H1 (cell line): Measurements from ENCODE around the gene SMIM13. TPM values are rescaled to one million over a fixed set of nuclear protein-coding genes. Genes with fewer than 3 reads are reported as not detected.

Source experiments
- CTCF ChIA-PET: fragments of 300-600 bp; sonication (Branson Sonifier 250); formaldehyde crosslinking; loops from one replicate; lab custom pipeline; 2021; ENCODE audit not compliant: partially characterized antibody; lab: Charles Lee
- POLR2A ChIA-PET: fragments of 300-600 bp; sonication (Branson Sonifier 250); formaldehyde crosslinking; loops from one replicate; lab custom pipeline; 2021; ENCODE audit warnings: inconsistent platforms; ENCODE audit not compliant: partially characterized antibody; lab: Charles Lee
- DNase-seq, 2 experiments: peaks; one replicate each; pipeline versions ENCODE4 v3.0.0 to v3.0.0-alpha.2; 2010 to 2022; ENCODE audit warnings: low spot score in 2 of 2, low read depth in 1 of 2, mixed read lengths in 1 of 2
- FAIRE-seq: peaks from 2 replicates; lab custom pipeline; 2011; peaks lifted over from hg19 to GRCh38; lab: Jason Lieb, UNC
- H2AFZ ChIP-seq: 2 replicates; pipeline ENCODE4 v1.8.1; 2012; ENCODE audit warnings: low read length, inconsistent platforms
- H2AK5ac ChIP-seq: 2 replicates; pipeline ENCODE4 v1.6.1; 2013; ENCODE audit warnings: low read depth, low read length
- H2BK120ac ChIP-seq: replicated peaks from 2 replicates; pipeline ENCODE3; 2013; ENCODE audit warnings: low read depth, low read length, inconsistent platforms
- H2BK12ac ChIP-seq: 2 replicates; pipeline ENCODE4 v1.6.1; 2013; ENCODE audit warnings: low read depth, low read length
- H2BK15ac ChIP-seq: 2 replicates; pipeline ENCODE4 v1.6.1; 2013; ENCODE audit warnings: low read length
- H2BK20ac ChIP-seq: 2 replicates; pipeline ENCODE4 v1.6.1; 2013; ENCODE audit warnings: low read length
- H2BK5ac ChIP-seq: 2 replicates; pipeline ENCODE4 v1.6.1; 2013; ENCODE audit warnings: low read depth, low read length
- H3K14ac ChIP-seq: 2 replicates; pipeline ENCODE4 v1.6.1; 2013; ENCODE audit warnings: inconsistent platforms; ENCODE audit not compliant: insufficient read length
- H3K18ac ChIP-seq: 2 replicates; pipeline ENCODE4 v1.6.1; 2013; ENCODE audit warnings: low read length; ENCODE audit errors: extremely low read depth
- H3K23ac ChIP-seq: 2 replicates; pipeline ENCODE4 v1.6.1; 2013; ENCODE audit warnings: inconsistent platforms; ENCODE audit not compliant: insufficient read length
- H3K23me2 ChIP-seq: 2 replicates; pipeline ENCODE4 v1.6.1; 2013; ENCODE audit warnings: low read depth, low read length
- H3K27ac ChIP-seq: 2 replicates; pipeline ENCODE4 v1.6.1; 2011; ENCODE audit warnings: low read depth, low read length, inconsistent platforms
- H3K27me3 ChIP-seq, 4 experiments: replicated peaks in 1 of 4; 1 replicate in 1 of 4; 2 replicates in 3 of 4; pipeline versions ENCODE4 v1.6.1 to v1.8.1; 2011 to 2013; ENCODE audit warnings: low read length in 3 of 4, mild to moderate bottlenecking in 3 of 4, inconsistent platforms in 2 of 4, mixed read lengths in 2 of 4, moderate library complexity in 1 of 4; ENCODE audit not compliant: control insufficient read depth in 3 of 4, insufficient read depth in 3 of 4; ENCODE audit errors: extremely low read depth in 1 of 4
- H3K36me3 ChIP-seq, 4 experiments: 2 replicates each; pipeline versions ENCODE4 v1.6.1 to v1.8.1; 2011 to 2013; ENCODE audit warnings: mild to moderate bottlenecking in 4 of 4, low read length in 3 of 4, moderate library complexity in 2 of 4, control low read depth in 1 of 4, inconsistent platforms in 1 of 4; ENCODE audit not compliant: insufficient read depth in 4 of 4, control insufficient read depth in 2 of 4
- H3K4ac ChIP-seq: replicated peaks from 2 replicates; pipeline ENCODE3; 2013; ENCODE audit warnings: low read length, low read depth, mixed read lengths, inconsistent platforms; ENCODE audit not compliant: insufficient read length
- H3K4me1 ChIP-seq, 4 experiments: replicated peaks in 1 of 4; 1 replicate in 1 of 4; 2 replicates in 3 of 4; pipeline versions ENCODE4 v1.6.1 to v1.8.1; 2011 to 2013; ENCODE audit warnings: low read length in 3 of 4, inconsistent platforms in 2 of 4, mixed read lengths in 1 of 4; ENCODE audit not compliant: insufficient read depth in 4 of 4, control insufficient read depth in 3 of 4
- H3K4me2 ChIP-seq, 2 experiments: 2 replicates each; pipeline versions ENCODE4 v1.6.1 to v1.8.1; 2011 to 2013; ENCODE audit warnings: low read depth in 2 of 2, low read length in 2 of 2, control low read depth in 1 of 2, inconsistent platforms in 1 of 2, mild to moderate bottlenecking in 1 of 2; ENCODE audit not compliant: insufficient read depth in 1 of 2
- H3K4me3 ChIP-seq, 4 experiments: fragments of 200-600, 300-600 bp in 1 of 4; sonication (generic), shearing (Covaris generic), sonication (Bioruptor Twin) in 1 of 4; 2 replicates each; pipeline versions ENCODE4 v1.5.1 to v1.8.1; 2011 to 2016; ENCODE audit warnings: low read length in 4 of 4, low read depth in 3 of 4, control low read depth in 2 of 4, inconsistent platforms in 2 of 4, mild to moderate bottlenecking in 2 of 4, mixed read lengths in 1 of 4, moderate library complexity in 1 of 4; ENCODE audit not compliant: insufficient read depth in 2 of 4; ENCODE audit errors: extremely low read depth in 1 of 4
- H3K56ac ChIP-seq: replicated peaks from 2 replicates; pipeline ENCODE3; 2013; ENCODE audit warnings: low read depth, mild to moderate bottlenecking, mixed read lengths, low read length, inconsistent platforms; ENCODE audit not compliant: insufficient read length
- H3K79me1 ChIP-seq: 2 replicates; pipeline ENCODE4 v1.6.1; 2013; ENCODE audit warnings: low read depth, low read length, control low read depth
- H3K79me2 ChIP-seq, 2 experiments: 2 replicates each; pipeline versions ENCODE4 v1.6.1 to v1.8.1; 2012 to 2013; ENCODE audit warnings: low read length in 2 of 2, mild to moderate bottlenecking in 2 of 2, inconsistent platforms in 1 of 2; ENCODE audit not compliant: insufficient read depth in 2 of 2, control insufficient read depth in 1 of 2
- H3K9ac ChIP-seq, 4 experiments: replicated peaks in 1 of 4; 1 replicate in 1 of 4; 2 replicates in 3 of 4; pipeline versions ENCODE4 v1.6.1 to v1.8.1; 2011 to 2013; ENCODE audit warnings: low read depth in 3 of 4, low read length in 3 of 4, control low read depth in 2 of 4, mild to moderate bottlenecking in 2 of 4, moderate library complexity in 2 of 4, inconsistent platforms in 1 of 4; ENCODE audit errors: extremely low read depth in 1 of 4
- H3K9me3 ChIP-seq, 2 experiments: 2 replicates each; pipeline versions ENCODE4 v1.6.1 to v1.8.1; 2012 to 2013; ENCODE audit warnings: mild to moderate bottlenecking in 2 of 2, moderate library complexity in 2 of 2, control low read depth in 1 of 2, inconsistent platforms in 1 of 2, low read depth in 1 of 2, low read length in 1 of 2, mixed read lengths in 1 of 2; ENCODE audit not compliant: insufficient read depth in 2 of 2
- H4K20me1 ChIP-seq, 2 experiments: replicated peaks in 1 of 2; 2 replicates each; pipeline versions ENCODE3 to v1.8.1; 2011 to 2013; ENCODE audit warnings: inconsistent platforms in 2 of 2, low read length in 2 of 2, mild to moderate bottlenecking in 1 of 2; ENCODE audit not compliant: insufficient read depth in 2 of 2, control insufficient read depth in 1 of 2
- H4K5ac ChIP-seq: 2 replicates; pipeline ENCODE4 v1.6.1; 2013; ENCODE audit warnings: low read length, low read depth, mixed read lengths, inconsistent platforms; ENCODE audit not compliant: insufficient read length
- H4K8ac ChIP-seq: 2 replicates; pipeline ENCODE4 v1.8.0; 2013; ENCODE audit warnings: mild to moderate bottlenecking, moderate library complexity, low read length, inconsistent platforms; ENCODE audit not compliant: insufficient read depth; ENCODE audit errors: extremely low read depth
- H4K91ac ChIP-seq: replicated peaks from 2 replicates; pipeline ENCODE3; 2013; ENCODE audit warnings: low read length, mixed read lengths, inconsistent platforms; ENCODE audit not compliant: insufficient read length
- CHD1 ChIP-seq: IDR thresholded peaks from 2 replicates; pipeline ENCODE4 v1.6.1; 2012; ENCODE audit warnings: low read depth, low read length, improper control_type of control experiment
- CTBP2 ChIP-seq: IDR thresholded peaks from 2 replicates; pipeline ENCODE4 v1.7.0; 2011; ENCODE audit warnings: borderline replicate concordance, mild to moderate bottlenecking, moderate library complexity, mixed read lengths, low read length; ENCODE audit not compliant: insufficient read depth, insufficient read length
- EGR1 ChIP-seq: IDR thresholded peaks from 2 replicates; pipeline ENCODE4 v1.6.1; 2011; ENCODE audit warnings: low read depth, low read length, borderline replicate concordance
- KDM1A ChIP-seq: fragments of 200-600, 300-600 bp; sonication (generic); IDR thresholded peaks from 2 replicates; pipeline ENCODE4 v1.7.1; 2016; ENCODE audit warnings: mild to moderate bottlenecking, low read length, borderline replicate concordance
- RXRA ChIP-seq: IDR thresholded peaks from 2 replicates; pipeline ENCODE4 v1.6.1; 2011; ENCODE audit warnings: low read depth, mild to moderate bottlenecking, low read length, moderate library complexity; ENCODE audit not compliant: insufficient read depth
- SP2 ChIP-seq: IDR thresholded peaks from 2 replicates; pipeline ENCODE4 v1.6.1; 2012; ENCODE audit warnings: mild to moderate bottlenecking, low read length, inconsistent platforms
- TCF12 ChIP-seq: IDR thresholded peaks from 2 replicates; pipeline ENCODE4 v1.6.1; 2011; ENCODE audit warnings: low read depth, mild to moderate bottlenecking, low read length
- TEAD4 ChIP-seq: IDR thresholded peaks from 2 replicates; pipeline ENCODE4 v1.6.1; 2012; ENCODE audit warnings: low read depth, low read length, inconsistent platforms, mixed read lengths
- WGBS, 2 experiments: shearing (Covaris generic) in 1 of 2; methylation state at CpG; one replicate each; pipeline versions ENCODE4 v1.1.6 to v1.1.7; 2013 to 2015; ENCODE audit warnings: low lambda C conversion rate in 2 of 2, mixed read lengths in 2 of 2, inconsistent platforms in 1 of 2, low coverage in 1 of 2, missing lambda C conversion rate in 1 of 2; ENCODE audit not compliant: insufficient replicate concordance in 2 of 2, insufficient coverage in 1 of 2, insufficient read length in 1 of 2; ENCODE audit errors: extremely low coverage in 1 of 2, missing lambda C conversion rate in 1 of 2; 5-methylcytosine and 5-hydroxymethylcytosine counted together
- polyA plus RNA-seq, 7 experiments: library from polyadenylated mRNA; depleted of rRNA in 3 of 7; stranded (reverse) in 5 of 7; unstranded in 2 of 7; fragments of >200 nt in 5 of 7; fragments of 200-250 nt in 2 of 7; gene quantifications; 1 replicate in 5 of 7; 2 replicates in 1 of 7; 4 replicates in 1 of 7; pipeline versions ENCODE4 v1.2.1 to v1.2.3, GENCODE V29; 2011 to 2013; ENCODE audit warnings: missing spikeins in 2 of 7, mixed read lengths in 2 of 7
- total RNA-seq: library from RNA; stranded (reverse); fragmentation: NEBNext Ultra II Directional; extraction: Animal tissue kit (Norgen Biotek cat#: 25700); gene quantifications from 2 replicates; pipeline ENCODE4 v1.2.1, GENCODE V29; 2021

Gene SMIM13
- total and polyA plus RNA-seq, 2 of the 8 experiments (the other 6 are each of a cell fraction or from before 2014, with no cell fraction given), result 1.7 to 10.6 TPM

DNA sequence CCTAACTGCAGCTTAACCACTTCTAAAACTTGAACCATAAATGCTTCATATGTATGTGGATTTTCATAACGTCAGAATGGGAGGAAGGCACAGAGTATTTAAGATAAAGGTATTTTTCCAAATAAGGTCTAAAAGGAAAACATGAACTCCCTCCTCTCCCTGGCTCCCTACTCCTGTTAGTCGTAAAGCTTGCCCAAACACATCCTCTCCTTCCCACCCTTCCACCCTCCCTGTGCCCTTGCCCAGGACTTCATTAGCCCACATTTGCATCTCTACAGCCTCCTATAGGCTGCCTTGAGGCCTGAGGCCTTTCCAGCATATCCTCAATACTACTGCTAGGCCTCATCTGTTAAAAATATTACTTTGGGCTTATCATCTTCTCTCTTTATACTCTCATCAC lies 17.1 kb upstream of the SMIM13 start:
- no peak overlapping the region for H2BK12ac ChIP-seq
- H2BK15ac ChIP-seq, result no peak overlapping the region
- WGBS, 2 experiments, result 45% methylated on average over 2 of the region's 2 CpGs; no CpG with 5 or more reads in 1 of the 2 experiments
- ChIA-PET POLR2A (no interaction called here), CTCF (interaction anchor here (0.8 to 1.4 kb wide), 3 partner anchors 9 to 598 kb away, joined by 3 to 4 read pairs (median 4); no protein-coding TSS in a partner anchor)
- no peak overlapping the region for H3K4me3 ChIP-seq
- H3K9me3 ChIP-seq, result no peaks in the 10 kb centered on the region
- H4K5ac ChIP-seq, result no peak overlapping the region
- H3K56ac ChIP-seq, result no peak overlapping the region
- peaks cover 0 to 9% (median 5%) of the 10 kb centered on the region in 4 experiments; a peak in 3 of 7 replicates for H3K4me1 ChIP-seq
- H2BK5ac ChIP-seq, result peak overlapping the region; percentile 42; the same call in 1 of the 2 replicates
- H3K27ac ChIP-seq, result no peak overlapping the region
- H2AK5ac ChIP-seq, result no peak overlapping the region
- H3K36me3 ChIP-seq, result no peaks in the 10 kb centered on the region
- peak overlapping the region; percentile 45 for H2AFZ ChIP-seq
- no peak overlapping the region for H3K23ac ChIP-seq
- no peak overlapping the region for H3K4ac ChIP-seq
- H4K91ac ChIP-seq, result peak overlapping the region; percentile 83
- no peaks in the 10 kb centered on the region for H3K79me2 ChIP-seq
- FAIRE-seq (peak; percentile 71), DNase-seq (no peak)
- H3K79me1 ChIP-seq, result no peaks in the 10 kb centered on the region
- H2BK20ac ChIP-seq, result no peak overlapping the region
- no peaks in the 10 kb centered on the region; the same call in 1 of the 2 replicates for H3K23me2 ChIP-seq
- no peak overlapping the region for H3K14ac ChIP-seq
- H3K9ac ChIP-seq, result no peak overlapping the region
- TF ChIP-seq SP2 (no peak), EGR1 (no peak), RXRA (no peak), CTBP2 (no peak), TEAD4 (no peak), CHD1 (no peak), KDM1A (no peak), TCF12 (no peak)
- H3K18ac ChIP-seq, result peak overlapping the region; percentile 20; the same call in 1 of the 2 replicates
- H3K4me2 ChIP-seq, result no peak overlapping the region
- H4K8ac ChIP-seq, result no peak overlapping the region
- H4K20me1 ChIP-seq, result no peaks in the 10 kb centered on the region
- peak overlapping the region; percentile 28 for H2BK120ac ChIP-seq
- H3K27me3 ChIP-seq, result no peaks in the 10 kb centered on the region
